Activated CD4-positive, alpha-beta T cell treated with anti-CD3 and anti-CD28 coated beads, Interleukin-2, amount 10 ng/mL, durations not matched to agents 7 days and 5 days (primary cell): ENCODE results near the gene KCNIP4. TPM values are rescaled to one million over a fixed set of nuclear protein-coding genes. Genes with fewer than 3 reads are reported as not detected.

ENCODE experiments used
- CTCF ChIA-PET: fragments of 350-600 bp; sonication (Branson Sonifier 250); formaldehyde crosslinking; loops from one replicate; lab custom pipeline; 2021; ENCODE audit warnings: antibody characterized with exemption; lab: Charles Lee
- POLR2A ChIA-PET: fragments of 350-600 bp; sonication (Branson Sonifier 250); formaldehyde crosslinking; loops from one replicate; lab custom pipeline; 2021; ENCODE audit warnings: antibody characterized with exemption; lab: Charles Lee
- DNase-seq: peaks from one replicate; pipeline ENCODE4 v3.0.0-alpha.2; 2020
- H3K27ac Mint-ChIP-seq: one replicate; pipeline ENCODE4 v1.8.0; 2021; ENCODE audit warnings: mild to moderate bottlenecking, moderate library complexity, mixed read lengths
- H3K27me3 Mint-ChIP-seq: one replicate; pipeline ENCODE4 v1.8.0; 2021; ENCODE audit warnings: mixed read lengths
- H3K36me3 Mint-ChIP-seq: one replicate; pipeline ENCODE4 v1.8.0; 2021; ENCODE audit warnings: low read depth, mixed read lengths
- H3K4me1 Mint-ChIP-seq: one replicate; pipeline ENCODE4 v1.8.0; 2021; ENCODE audit warnings: mixed read lengths
- H3K4me3 Mint-ChIP-seq: one replicate; pipeline ENCODE4 v1.8.0; 2021; ENCODE audit warnings: mild to moderate bottlenecking, moderate library complexity, mixed read lengths
- H3K9me3 Mint-ChIP-seq: one replicate; pipeline ENCODE4 v1.8.0; 2021; ENCODE audit warnings: mixed read lengths
- total RNA-seq, 2 experiments: library from RNA; stranded (reverse); gene quantifications; one replicate each; pipeline ENCODE4 v1.2.3, GENCODE V29; 2021

Gene KCNIP4
- total RNA-seq, 2 experiments from 2014 or later = not detected

DNA sequence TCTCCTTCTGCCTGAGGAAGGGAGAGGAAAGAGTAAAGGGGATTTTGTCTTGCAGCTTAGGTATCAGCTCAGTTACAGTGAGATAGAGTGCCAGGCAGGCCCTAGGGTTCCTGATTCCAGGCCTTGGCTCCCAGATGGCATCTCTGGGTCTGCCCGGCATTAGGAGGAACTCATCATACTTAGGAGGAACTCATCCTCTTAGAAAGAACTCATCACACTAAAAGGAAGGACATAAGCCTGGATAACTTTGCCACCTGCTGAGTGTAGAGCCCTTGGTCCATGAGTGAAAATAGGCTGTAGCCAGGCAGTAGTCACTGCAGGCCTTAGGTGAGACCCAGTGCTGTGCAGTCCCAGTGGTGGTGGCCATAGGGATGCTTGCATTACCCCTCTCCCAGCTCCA lies 881.2 kb downstream of the KCNIP4 start:
- H3K4me1 Mint-ChIP-seq = no peaks in the 10 kb centered on the region
- H3K4me3 Mint-ChIP-seq = no peak overlapping the region
- no peaks in the 10 kb centered on the region for H3K27me3 Mint-ChIP-seq
- H3K36me3 Mint-ChIP-seq = no peaks in the 10 kb centered on the region
- H3K27ac Mint-ChIP-seq = no peak overlapping the region
- H3K9me3 Mint-ChIP-seq = no peaks in the 10 kb centered on the region
- no peak for DNase-seq
- POLR2A ChIA-PET = no interaction called here
- CTCF ChIA-PET = no interaction called here

GRCh38 chr4:21061902-21062301 lies 886.7 kb downstream of the KCNIP4 start:
- ChIA-PET POLR2A (no interaction called here), CTCF (no interaction called here)
- Mint-ChIP-seq H3K27me3 (no peaks in the 10 kb centered on the region), H3K27ac (no peak overlapping the region), H3K4me1 (no peaks in the 10 kb centered on the region), H3K4me3 (no peak overlapping the region), H3K9me3 (peaks cover 5% of the 10 kb centered on the region), H3K36me3 (no peaks in the 10 kb centered on the region)
- no peak for DNase-seq

DNA sequence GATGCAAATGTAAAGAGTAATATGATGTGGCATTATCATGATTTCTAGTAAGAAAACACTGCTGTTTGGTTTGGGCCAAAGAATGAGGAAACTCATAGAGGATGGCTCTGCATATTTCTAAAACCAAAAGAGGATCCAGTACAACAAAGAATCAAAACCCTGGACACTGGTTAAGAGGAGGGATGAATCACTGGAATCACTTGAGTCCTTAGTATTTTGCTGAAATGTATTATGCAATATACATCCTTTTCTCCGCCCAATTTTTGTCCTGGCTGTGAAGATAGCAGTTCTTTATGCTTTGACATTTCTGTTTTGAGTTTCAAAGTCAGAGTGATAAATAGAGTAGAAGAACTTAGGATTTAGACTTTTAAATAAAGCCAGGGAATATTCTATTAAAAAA lies 902.4 kb downstream of the KCNIP4 start:
- H3K4me1 Mint-ChIP-seq = no peaks in the 10 kb centered on the region
- H3K36me3 Mint-ChIP-seq = no peaks in the 10 kb centered on the region
- H3K27ac Mint-ChIP-seq = no peak overlapping the region
- POLR2A ChIA-PET = no interaction called here
- peaks cover 13% of the 10 kb centered on the region for H3K9me3 Mint-ChIP-seq
- CTCF ChIA-PET = no interaction called here
- no peak for DNase-seq
- no peaks in the 10 kb centered on the region for H3K27me3 Mint-ChIP-seq
- no peak overlapping the region for H3K4me3 Mint-ChIP-seq

DNA sequence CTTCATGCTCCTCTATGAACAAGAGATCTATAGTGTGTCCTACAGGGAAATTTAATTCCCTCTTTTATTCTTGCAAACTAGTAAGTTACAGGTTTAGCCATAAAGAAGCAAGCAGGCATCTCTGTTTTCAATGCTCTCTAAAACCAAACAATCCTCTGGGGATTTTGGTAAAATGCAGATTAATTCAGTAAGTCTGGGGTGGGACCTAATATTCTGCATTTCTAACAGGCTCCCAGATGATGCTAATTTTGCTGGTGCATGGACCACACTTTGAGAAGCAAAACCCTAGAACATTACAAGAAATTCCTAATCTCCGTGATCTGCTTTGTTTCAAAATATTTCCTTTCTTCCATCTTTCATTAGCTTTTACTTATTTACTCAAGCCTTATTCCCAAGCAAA lies 903.5 kb downstream of the KCNIP4 start:
- ChIA-PET CTCF (no interaction called here), POLR2A (no interaction called here)
- no peak overlapping the region for H3K4me3 Mint-ChIP-seq
- H3K9me3 Mint-ChIP-seq = peaks cover 13% of the 10 kb centered on the region
- no peak overlapping the region for H3K27ac Mint-ChIP-seq
- H3K4me1 Mint-ChIP-seq = no peaks in the 10 kb centered on the region
- DNase-seq = no peak
- no peaks in the 10 kb centered on the region for H3K27me3 Mint-ChIP-seq
- H3K36me3 Mint-ChIP-seq = no peaks in the 10 kb centered on the region

DNA sequence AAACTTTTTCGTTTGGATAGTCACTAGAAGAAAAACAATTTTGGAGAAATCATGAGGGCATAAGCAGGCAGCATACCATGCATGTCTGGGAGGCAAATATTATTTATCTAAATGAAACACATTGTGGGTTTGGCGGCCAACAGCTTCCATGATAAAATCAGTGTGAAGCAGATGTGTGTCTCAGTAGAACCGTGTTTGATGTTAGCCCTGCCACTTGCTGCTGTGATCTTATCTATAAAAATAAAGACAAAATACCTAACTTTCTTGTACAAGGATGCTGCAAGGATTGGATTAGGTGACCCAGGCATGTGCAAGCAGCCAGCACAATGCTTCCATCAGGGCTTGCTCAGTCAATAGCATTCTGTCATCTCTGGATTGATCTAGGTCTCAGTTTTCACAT lies 906.9 kb downstream of the KCNIP4 start:
- no peak overlapping the region for H3K27ac Mint-ChIP-seq
- no peaks in the 10 kb centered on the region for H3K36me3 Mint-ChIP-seq
- peaks cover 10% of the 10 kb centered on the region for H3K9me3 Mint-ChIP-seq
- no peaks in the 10 kb centered on the region for H3K4me1 Mint-ChIP-seq
- CTCF ChIA-PET = no interaction called here
- H3K27me3 Mint-ChIP-seq = no peaks in the 10 kb centered on the region
- POLR2A ChIA-PET = no interaction called here
- no peak overlapping the region for H3K4me3 Mint-ChIP-seq
- DNase-seq = no peak

- CTCF ChIA-PET = no interaction called here
- DNase-seq = no peak
These were observed 913.8 kb downstream of the KCNIP4 start for GRCh38 chr4:21034728-21035127.

GRCh38 chr4:21032089-21032645 lies 916.4 kb downstream of the KCNIP4 start:
- no peak overlapping the region for H3K4me3 Mint-ChIP-seq
- H3K9me3 Mint-ChIP-seq = peaks cover 5% of the 10 kb centered on the region

More at GRCh38 chr4:21034728-21035127, 913.8 kb downstream of the KCNIP4 start:
- no peak overlapping the region for H3K4me3 Mint-ChIP-seq
- H3K4me1 Mint-ChIP-seq = no peaks in the 10 kb centered on the region
- no peaks in the 10 kb centered on the region for H3K27me3 Mint-ChIP-seq
- no peaks in the 10 kb centered on the region for H3K36me3 Mint-ChIP-seq
- POLR2A ChIA-PET = no interaction called here
- H3K27ac Mint-ChIP-seq = no peak overlapping the region
- peaks cover 2% of the 10 kb centered on the region for H3K9me3 Mint-ChIP-seq

DNA sequence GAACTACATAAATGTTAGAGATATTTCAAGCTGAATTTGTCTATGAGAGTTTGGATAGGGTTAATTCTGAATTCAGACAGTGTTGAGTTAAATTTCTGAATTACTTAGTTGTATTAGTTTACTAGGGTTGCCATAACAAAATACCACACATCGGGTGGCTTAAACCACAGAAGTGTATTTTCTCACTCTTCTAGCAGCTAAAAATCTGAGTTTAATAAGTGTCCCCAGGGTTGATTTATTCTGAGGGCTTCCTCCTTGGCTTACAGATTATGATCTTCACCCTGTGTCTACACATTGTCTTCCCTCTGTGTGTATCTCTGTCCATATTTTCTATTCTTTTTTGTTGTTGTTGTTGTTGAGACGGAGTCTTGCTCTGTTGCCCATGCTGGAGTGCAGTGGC lies 929.8 kb downstream of the KCNIP4 start:
- H3K9me3 Mint-ChIP-seq = peaks cover 5% of the 10 kb centered on the region
- ChIA-PET POLR2A (no interaction called here), CTCF (no interaction called here)
- H3K36me3 Mint-ChIP-seq = no peaks in the 10 kb centered on the region
- no peaks in the 10 kb centered on the region for H3K27me3 Mint-ChIP-seq
- H3K4me3 Mint-ChIP-seq = no peak overlapping the region
- no peaks in the 10 kb centered on the region for H3K4me1 Mint-ChIP-seq
- no peak for DNase-seq
- no peak overlapping the region for H3K27ac Mint-ChIP-seq

More at GRCh38 chr4:21032089-21032645, 916.4 kb downstream of the KCNIP4 start:
- Mint-ChIP-seq H3K36me3 (no peaks in the 10 kb centered on the region), H3K27ac (no peak overlapping the region), H3K27me3 (no peaks in the 10 kb centered on the region), H3K4me1 (no peaks in the 10 kb centered on the region)
- ChIA-PET POLR2A (no interaction called here), CTCF (no interaction called here)
- DNase-seq = no peak

- H3K27ac Mint-ChIP-seq = no peak overlapping the region
- no peak for DNase-seq
- ChIA-PET POLR2A (no interaction called here), CTCF (no interaction called here)
- H3K27me3 Mint-ChIP-seq = no peaks in the 10 kb centered on the region
- peaks cover 10% of the 10 kb centered on the region for H3K9me3 Mint-ChIP-seq
- no peaks in the 10 kb centered on the region for H3K36me3 Mint-ChIP-seq
- no peak overlapping the region for H3K4me3 Mint-ChIP-seq
- H3K4me1 Mint-ChIP-seq = no peaks in the 10 kb centered on the region
These were observed 935.1 kb downstream of the KCNIP4 start for GRCh38 chr4:21013501-21013900.

DNA sequence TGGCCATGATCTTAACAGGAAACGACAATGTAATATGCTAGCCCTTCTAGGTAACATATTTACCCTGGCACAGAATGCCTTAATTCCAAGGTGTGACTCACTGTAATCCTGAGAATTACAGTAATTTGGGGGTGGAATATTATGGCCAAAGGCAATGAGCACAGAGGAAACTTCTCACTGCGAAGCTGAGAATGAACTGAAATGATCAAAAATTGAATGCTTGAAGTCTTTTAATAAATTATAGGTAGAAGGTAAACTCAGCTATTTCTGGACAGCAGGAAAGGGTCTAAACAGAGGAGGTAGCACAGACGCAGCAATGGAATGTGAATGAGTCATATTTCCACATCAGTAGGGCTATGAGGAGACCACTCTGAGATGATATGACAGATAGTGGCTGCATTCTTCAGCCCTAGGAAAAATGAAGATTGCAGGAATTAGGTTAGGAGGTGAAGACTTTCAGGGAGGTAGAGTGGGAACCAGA lies 935.7 kb downstream of the KCNIP4 start:
- DNase-seq = no peak
- Mint-ChIP-seq H3K4me1 (no peaks in the 10 kb centered on the region), H3K27ac (no peak overlapping the region), H3K9me3 (peaks cover 8% of the 10 kb centered on the region), H3K36me3 (no peaks in the 10 kb centered on the region), H3K27me3 (no peaks in the 10 kb centered on the region), H3K4me3 (no peak overlapping the region)
- POLR2A ChIA-PET = no interaction called here
- CTCF ChIA-PET = no interaction called here

DNA sequence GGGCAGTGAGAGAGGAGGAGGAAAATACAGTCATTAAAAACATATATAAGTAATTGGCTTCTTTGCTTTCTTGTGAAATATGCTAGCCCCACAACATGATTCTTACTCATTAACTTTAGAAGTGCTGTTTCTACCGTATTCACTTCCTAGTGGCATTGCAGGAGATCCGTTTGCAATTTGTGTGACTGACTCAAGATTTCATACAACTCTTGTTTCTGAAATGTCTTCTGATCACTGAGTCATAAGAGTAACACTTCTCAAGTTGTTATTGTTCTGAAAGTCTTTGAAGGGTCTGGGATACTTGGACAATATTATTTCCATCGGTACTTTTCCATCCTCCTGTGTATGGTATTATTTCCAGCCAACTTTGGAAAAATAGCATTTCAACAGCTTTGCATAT lies 937.5 kb downstream of the KCNIP4 start:
- CTCF ChIA-PET = no interaction called here
- Mint-ChIP-seq H3K27me3 (no peaks in the 10 kb centered on the region), H3K27ac (no peak overlapping the region), H3K36me3 (no peaks in the 10 kb centered on the region), H3K4me3 (no peak overlapping the region), H3K4me1 (no peaks in the 10 kb centered on the region), H3K9me3 (peaks cover 13% of the 10 kb centered on the region)
- no peak for DNase-seq
- POLR2A ChIA-PET = no interaction called here

DNA sequence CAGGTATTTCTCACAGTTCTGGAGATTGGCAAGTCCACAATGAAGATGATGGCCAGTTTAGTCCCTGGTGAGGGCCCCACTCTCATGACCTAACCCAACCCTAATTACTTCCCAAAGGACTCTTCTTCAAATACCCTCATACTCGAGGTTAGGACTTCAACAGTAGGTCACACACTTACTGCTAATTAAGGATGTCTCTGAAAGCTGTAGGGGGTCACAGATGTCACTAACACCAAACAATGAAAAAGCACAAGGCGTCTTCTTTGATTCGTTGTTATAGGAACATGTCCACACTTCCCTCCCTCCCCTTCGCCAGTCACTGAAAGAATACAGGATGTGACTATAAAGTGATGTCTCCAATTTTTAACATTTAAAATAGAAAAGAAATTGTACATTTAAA lies 938.6 kb downstream of the KCNIP4 start:
- H3K4me3 Mint-ChIP-seq = no peak overlapping the region
- no peak for DNase-seq
- POLR2A ChIA-PET = no interaction called here
- H3K9me3 Mint-ChIP-seq = peaks cover 16% of the 10 kb centered on the region
- H3K27ac Mint-ChIP-seq = no peak overlapping the region
- no peaks in the 10 kb centered on the region for H3K36me3 Mint-ChIP-seq
- H3K27me3 Mint-ChIP-seq = no peaks in the 10 kb centered on the region
- H3K4me1 Mint-ChIP-seq = no peaks in the 10 kb centered on the region
- CTCF ChIA-PET = no interaction called here

DNA sequence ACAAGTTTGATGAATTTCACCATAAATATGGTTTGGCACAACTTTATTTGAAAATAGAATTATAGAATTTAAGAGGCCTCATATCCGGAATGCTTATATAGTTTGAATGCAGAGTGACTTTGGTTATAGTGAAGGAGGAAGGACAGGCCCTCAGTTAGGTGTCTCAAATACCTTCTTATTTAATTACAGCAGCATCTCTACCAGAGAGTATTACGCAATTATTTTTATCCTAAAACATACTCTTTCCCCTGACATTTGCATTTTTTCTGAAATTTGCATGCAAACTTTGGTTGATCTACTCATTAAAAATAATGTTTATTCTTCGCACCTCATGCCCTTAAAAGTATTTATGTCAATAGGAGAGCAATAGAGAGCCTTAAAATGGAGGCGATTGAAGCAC lies 942.9 kb downstream of the KCNIP4 start:
- Mint-ChIP-seq H3K9me3 (peaks cover 14% of the 10 kb centered on the region), H3K27me3 (no peaks in the 10 kb centered on the region), H3K4me1 (no peaks in the 10 kb centered on the region), H3K4me3 (no peak overlapping the region), H3K36me3 (no peaks in the 10 kb centered on the region), H3K27ac (no peak overlapping the region)
- POLR2A ChIA-PET = no interaction called here
- DNase-seq = no peak
- CTCF ChIA-PET = no interaction called here

DNA sequence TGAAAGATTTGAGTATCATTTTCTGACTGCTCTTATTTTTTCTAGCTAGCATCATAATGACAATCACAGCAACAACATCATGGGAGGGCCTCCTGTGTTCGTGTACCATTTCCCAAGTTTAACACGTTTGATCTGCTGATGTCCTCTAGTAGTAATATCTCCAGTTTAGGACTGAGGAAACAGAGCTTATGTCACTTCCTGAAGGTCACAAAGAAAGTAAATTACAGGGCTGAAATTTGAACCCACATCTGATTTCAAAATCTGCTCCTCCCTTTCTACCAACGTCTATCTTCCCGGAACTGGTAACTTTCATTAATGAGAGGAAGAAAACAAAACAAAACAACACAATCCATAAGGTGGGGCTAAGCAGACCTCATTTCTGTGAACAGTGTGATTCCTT lies 945.6 kb downstream of the KCNIP4 start:
- POLR2A ChIA-PET = no interaction called here
- Mint-ChIP-seq H3K36me3 (no peaks in the 10 kb centered on the region), H3K9me3 (peaks cover 11% of the 10 kb centered on the region), H3K27ac (no peak overlapping the region), H3K4me1 (no peaks in the 10 kb centered on the region), H3K27me3 (no peaks in the 10 kb centered on the region), H3K4me3 (no peak overlapping the region)
- CTCF ChIA-PET = no interaction called here
- DNase-seq = no peak
